Daoy (cell line): ENCODE data around the gene CDK5RAP2. TPM values are rescaled to one million over a fixed set of nuclear protein-coding genes. Genes with fewer than 3 reads are reported as not detected.
"Not testable (repeated sequence)": the region's sequence is repeated elsewhere in the genome, so short reads cannot be mapped to it uniquely, and the experiment has no call there.

Experiments
- DNase-seq: peaks from one replicate; pipeline ENCODE4 v3.0.0-alpha.2; 2015; ENCODE audit warnings: low read depth
- total RNA-seq: library from RNA; depleted of rRNA; stranded (reverse); fragments of >200 nt; shearing (Covaris generic); gene quantifications from 2 replicates; pipeline ENCODE4 v1.2.3, GENCODE V29; 2014

CDK5RAP2 gene
- total RNA-seq, 1 experiment from 2014 or later = 35.8 TPM

- not testable (repeated sequence) for DNase-seq
Observed at GRCh38 chr9:120515996-120516395, 64.0 kb downstream of the CDK5RAP2 start.

GRCh38 chr9:120515481-120515880, 64.5 kb downstream of the CDK5RAP2 start:
- DNase-seq = not testable (repeated sequence)

- DNase-seq = no peak
Observed at GRCh38 chr9:120514405-120514804, 65.6 kb downstream of the CDK5RAP2 start.

- no peak for DNase-seq
Observed at GRCh38 chr9:120513825-120514396, 66.1 kb downstream of the CDK5RAP2 start.

GRCh38 chr9:120510816-120511215, 69.2 kb downstream of the CDK5RAP2 start:
- no peak for DNase-seq

GRCh38 chr9:120507936-120508510, 71.9 kb downstream of the CDK5RAP2 start:
- no peak for DNase-seq

- DNase-seq = no peak
Observed at GRCh38 chr9:120505186-120505585, 74.8 kb downstream of the CDK5RAP2 start.

- no peak for DNase-seq
Observed at GRCh38 chr9:120500733-120501132, 79.2 kb downstream of the CDK5RAP2 start.

GRCh38 chr9:120497865-120498264, 82.1 kb downstream of the CDK5RAP2 start:
- DNase-seq = not testable (repeated sequence)

GRCh38 chr9:120496438-120496837, 83.5 kb downstream of the CDK5RAP2 start:
- DNase-seq = not testable (repeated sequence)

GRCh38 chr9:120490888-120491595, 88.9 kb downstream of the CDK5RAP2 start:
- DNase-seq = no peak

- no peak for DNase-seq
Observed at GRCh38 chr9:120486835-120487234, 93.1 kb downstream of the CDK5RAP2 start.

GRCh38 chr9:120486347-120486746, 93.6 kb downstream of the CDK5RAP2 start:
- no peak for DNase-seq

- DNase-seq = no peak
Observed at GRCh38 chr9:120485788-120486187, 94.2 kb downstream of the CDK5RAP2 start.

- no peak for DNase-seq
Observed at GRCh38 chr9:120484162-120484561, 95.8 kb downstream of the CDK5RAP2 start.

- DNase-seq = no peak
Observed at GRCh38 chr9:120482424-120483186, 97.4 kb downstream of the CDK5RAP2 start.

GRCh38 chr9:120481846-120482245, 98.1 kb downstream of the CDK5RAP2 start:
- no peak for DNase-seq

GRCh38 chr9:120481248-120481647, 98.7 kb downstream of the CDK5RAP2 start:
- DNase-seq = no peak

- no peak for DNase-seq
Observed at GRCh38 chr9:120480707-120481106, 99.3 kb downstream of the CDK5RAP2 start.

GRCh38 chr9:120478208-120478607, 101.8 kb downstream of the CDK5RAP2 start:
- DNase-seq = no peak

- peak; percentile 57 for DNase-seq
Observed at GRCh38 chr9:120477534-120478001, 102.4 kb downstream of the CDK5RAP2 start.

GRCh38 chr9:120475341-120475740, 104.6 kb downstream of the CDK5RAP2 start:
- DNase-seq = no peak
